Esophagus squamous epithelium (tissue), 4 donors: ENCODE measurements around the gene ERICH6.

ENCODE experiments used
- CTCF ChIP-seq, 6 experiments: fragments of 450-650 bp in 4 of 6; fragments of 200-600 bp in 2 of 6; sonication (generic) in 2 of 6; IDR thresholded peaks; one replicate each; pipeline ENCODE4 v1.5.1; 2016 to 2019; ENCODE audit warnings: antibody characterized with exemption in 6 of 6, mild to moderate bottlenecking in 4 of 6, moderate library complexity in 4 of 6
- POLR2A ChIP-seq, 4 donors: fragments of 450-650 bp; IDR thresholded peaks; one replicate each; pipeline ENCODE4 v1.6.1; 2017; ENCODE audit warnings: antibody characterized with exemption in 4 of 4, mild to moderate bottlenecking in 4 of 4, moderate library complexity in 3 of 4

DNA sequence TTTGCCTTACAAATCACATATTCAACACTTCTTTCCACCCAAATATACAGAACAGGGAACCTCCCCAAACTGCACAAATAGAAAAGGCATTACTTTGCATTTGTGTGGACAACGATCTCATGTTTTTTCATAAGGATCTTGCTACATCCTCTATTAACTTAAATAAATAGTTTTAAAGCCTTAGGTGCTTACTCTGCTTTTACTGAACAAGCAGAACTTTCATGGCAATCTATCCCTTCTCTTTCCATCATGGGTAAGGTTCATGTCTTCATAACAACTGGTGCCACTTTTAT is 41.1 kb upstream of the ERICH6 start:
- no peak for TF ChIP-seq CTCF (IDR thresholded peaks at IDR 0.05)
- no peak for TF ChIP-seq POLR2A (IDR thresholded peaks at IDR 0.05)
